ENCODE results near the gene LINGO4. TPM values are rescaled to one million over a fixed set of nuclear protein-coding genes. Genes with fewer than 3 reads are reported as not detected.
A peak's percentile ranks its signal among the peaks of the same experiment; 100 is the strongest.

LINGO4 gene
- total RNA-seq, 1 experiment from 2014 or later = not detected

- Mint-ChIP-seq H3K27me3 (ENCODE audit: low read depth) (peaks cover 2% of the 10 kb centered on the region), H3K4me3 (no peak overlapping the region), H3K36me3 (no peaks in the 10 kb centered on the region), H3K9me3 (no peaks in the 10 kb centered on the region), H3K4me1 (peaks cover 14% of the 10 kb centered on the region), H3K27ac (peak overlapping the region; percentile 55)
- ATAC-seq (no peak), DNase-seq (ENCODE audit: low spot score) (no peak)
- ChIA-PET POLR2A (no interaction called here), CTCF (interaction anchor here (1.1 kb wide), 1 partner anchor 93 kb away, joined by 4 read pairs; the partner anchor contains the start of gene CELF3)
- no peak for TF ChIP-seq GRHL2 (CRISPR knock-in tag; IDR thresholded peaks at IDR 0.05; ENCODE audit: insufficient replicate concordance, severe bottlenecking)
- no peak for TF ChIP-seq FOXP4 (CRISPR knock-in tag; IDR thresholded peaks at IDR 0.05)
- no peak for TF ChIP-seq ZNF121 (CRISPR knock-in tag; IDR thresholded peaks at IDR 0.05)
- TF ChIP-seq ATF3 (CRISPR knock-in tag; conservative IDR thresholded peaks at IDR 0.05) = no peak
- no peak for TF ChIP-seq ATF6 (CRISPR knock-in tag; IDR thresholded peaks at IDR 0.05)
- no peak for TF ChIP-seq GTF2I (CRISPR knock-in tag; conservative IDR thresholded peaks at IDR 0.05)
These were observed 4.2 kb upstream of the LINGO4 start for GRCh38 chr1:151809290-151809984.

- peaks cover 4% of the 10 kb centered on the region for H3K27me3 Mint-ChIP-seq (ENCODE audit: low read depth)
- no peak overlapping the region for H3K4me3 Mint-ChIP-seq
- POLR2A ChIA-PET = no interaction called here
- no peak overlapping the region for H3K27ac Mint-ChIP-seq
- H3K36me3 Mint-ChIP-seq = no peaks in the 10 kb centered on the region
- no peak for TF ChIP-seq TP53 (CRISPR knock-in tag; IDR thresholded peaks at IDR 0.05)
- TF ChIP-seq ELF4 (CRISPR knock-in tag; IDR thresholded peaks at IDR 0.05; ENCODE audit: low read depth) = no peak
- TF ChIP-seq NR3C1 (CRISPR knock-in tag; conservative IDR thresholded peaks at IDR 0.05; ENCODE audit: low read depth) = no peak
- no peak for TF ChIP-seq TEAD1 (CRISPR knock-in tag; IDR thresholded peaks at IDR 0.05)
- no peak for ATAC-seq
- DNase-seq (ENCODE audit: low spot score) = no peak
- H3K4me1 Mint-ChIP-seq = peaks cover 12% of the 10 kb centered on the region
- H3K9me3 Mint-ChIP-seq = no peaks in the 10 kb centered on the region
- CTCF ChIA-PET = no interaction called here
These were observed 2.5 kb upstream of the LINGO4 start for GRCh38 chr1:151807766-151808165.

GRCh38 chr1:151807131-151807530, 1.9 kb upstream of the LINGO4 start:
- DNase-seq (ENCODE audit: low spot score) = no peak
- Mint-ChIP-seq H3K27me3 (ENCODE audit: low read depth) (peaks cover 4% of the 10 kb centered on the region), H3K4me3 (no peak overlapping the region), H3K4me1 (peaks cover 12% of the 10 kb centered on the region), H3K36me3 (no peaks in the 10 kb centered on the region), H3K27ac (no peak overlapping the region), H3K9me3 (no peaks in the 10 kb centered on the region)
- POLR2A ChIA-PET = no interaction called here
- ATAC-seq = no peak
- CTCF ChIA-PET = interaction anchor here (1.5 kb wide), 1 partner anchor 29 kb away, joined by 5 read pairs; no protein-coding TSS in a partner anchor
- TF ChIP-seq, protein P1, sequence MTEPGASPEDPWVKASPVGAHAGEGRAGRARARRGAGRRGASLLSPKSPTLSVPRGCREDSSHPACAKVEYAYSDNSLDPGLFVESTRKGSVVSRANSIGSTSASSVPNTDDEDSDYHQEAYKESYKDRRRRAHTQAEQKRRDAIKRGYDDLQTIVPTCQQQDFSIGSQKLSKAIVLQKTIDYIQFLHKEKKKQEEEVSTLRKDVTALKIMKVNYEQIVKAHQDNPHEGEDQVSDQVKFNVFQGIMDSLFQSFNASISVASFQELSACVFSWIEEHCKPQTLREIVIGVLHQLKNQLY (CRISPR knock-in tag; IDR thresholded peaks at IDR 0.05) = no peak
- TF ChIP-seq SP1 (CRISPR knock-in tag; conservative IDR thresholded peaks at IDR 0.05) (no peak), ELF4 (CRISPR knock-in tag; IDR thresholded peaks at IDR 0.05; ENCODE audit: low read depth) (no peak), ZNF512 (CRISPR knock-in tag; IDR thresholded peaks at IDR 0.05; ENCODE audit: borderline replicate concordance) (no peak), ZNF121 (CRISPR knock-in tag; IDR thresholded peaks at IDR 0.05) (no peak), ERG (CRISPR knock-in tag; IDR thresholded peaks at IDR 0.05) (no peak)
- TF ChIP-seq, protein P2, sequence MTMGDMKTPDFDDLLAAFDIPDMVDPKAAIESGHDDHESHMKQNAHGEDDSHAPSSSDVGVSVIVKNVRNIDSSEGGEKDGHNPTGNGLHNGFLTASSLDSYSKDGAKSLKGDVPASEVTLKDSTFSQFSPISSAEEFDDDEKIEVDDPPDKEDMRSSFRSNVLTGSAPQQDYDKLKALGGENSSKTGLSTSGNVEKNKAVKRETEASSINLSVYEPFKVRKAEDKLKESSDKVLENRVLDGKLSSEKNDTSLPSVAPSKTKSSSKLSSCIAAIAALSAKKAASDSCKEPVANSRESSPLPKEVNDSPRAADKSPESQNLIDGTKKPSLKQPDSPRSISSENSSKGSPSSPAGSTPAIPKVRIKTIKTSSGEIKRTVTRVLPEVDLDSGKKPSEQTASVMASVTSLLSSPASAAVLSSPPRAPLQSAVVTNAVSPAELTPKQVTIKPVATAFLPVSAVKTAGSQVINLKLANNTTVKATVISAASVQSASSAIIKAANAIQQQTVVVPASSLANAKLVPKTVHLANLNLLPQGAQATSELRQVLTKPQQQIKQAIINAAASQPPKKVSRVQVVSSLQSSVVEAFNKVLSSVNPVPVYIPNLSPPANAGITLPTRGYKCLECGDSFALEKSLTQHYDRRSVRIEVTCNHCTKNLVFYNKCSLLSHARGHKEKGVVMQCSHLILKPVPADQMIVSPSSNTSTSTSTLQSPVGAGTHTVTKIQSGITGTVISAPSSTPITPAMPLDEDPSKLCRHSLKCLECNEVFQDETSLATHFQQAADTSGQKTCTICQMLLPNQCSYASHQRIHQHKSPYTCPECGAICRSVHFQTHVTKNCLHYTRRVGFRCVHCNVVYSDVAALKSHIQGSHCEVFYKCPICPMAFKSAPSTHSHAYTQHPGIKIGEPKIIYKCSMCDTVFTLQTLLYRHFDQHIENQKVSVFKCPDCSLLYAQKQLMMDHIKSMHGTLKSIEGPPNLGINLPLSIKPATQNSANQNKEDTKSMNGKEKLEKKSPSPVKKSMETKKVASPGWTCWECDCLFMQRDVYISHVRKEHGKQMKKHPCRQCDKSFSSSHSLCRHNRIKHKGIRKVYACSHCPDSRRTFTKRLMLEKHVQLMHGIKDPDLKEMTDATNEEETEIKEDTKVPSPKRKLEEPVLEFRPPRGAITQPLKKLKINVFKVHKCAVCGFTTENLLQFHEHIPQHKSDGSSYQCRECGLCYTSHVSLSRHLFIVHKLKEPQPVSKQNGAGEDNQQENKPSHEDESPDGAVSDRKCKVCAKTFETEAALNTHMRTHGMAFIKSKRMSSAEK (CRISPR knock-in tag; IDR thresholded peaks at IDR 0.05; ENCODE audit: borderline replicate concordance) = no peak
